Measurements from ENCODE around the gene DLG2.

Gene DLG2

GRCh38 chr11:83723999-83724398 lies 1903.1 kb downstream of the DLG2 start:
- peak; percentile 2 for DNase-seq

GRCh38 chr11:83722392-83723119 lies 1904.6 kb downstream of the DLG2 start:
- no peak for DNase-seq

GRCh38 chr11:83721263-83721662 lies 1905.9 kb downstream of the DLG2 start:
- DNase-seq: no peak

GRCh38 chr11:83720675-83721074 lies 1906.5 kb downstream of the DLG2 start:
- DNase-seq: no peak

- no peak for DNase-seq
These were observed 1909.6 kb downstream of the DLG2 start for GRCh38 chr11:83717537-83717936.

GRCh38 chr11:83715927-83716535 lies 1911.1 kb downstream of the DLG2 start:
- no peak for DNase-seq

- DNase-seq: peak; percentile 43
These were observed 1913.4 kb downstream of the DLG2 start for GRCh38 chr11:83713708-83714107.

- no peak for DNase-seq
These were observed 1916.0 kb downstream of the DLG2 start for GRCh38 chr11:83711106-83711527.

GRCh38 chr11:83709434-83709833 lies 1917.7 kb downstream of the DLG2 start:
- DNase-seq: no peak

- no peak for DNase-seq
These were observed 1920.6 kb downstream of the DLG2 start for GRCh38 chr11:83706566-83706965.

GRCh38 chr11:83702796-83703195 lies 1924.3 kb downstream of the DLG2 start:
- DNase-seq: no peak

- DNase-seq: no peak
These were observed 1929.6 kb downstream of the DLG2 start for GRCh38 chr11:83697518-83697917.

- no peak for DNase-seq
These were observed 1932.1 kb downstream of the DLG2 start for GRCh38 chr11:83695046-83695445.

- DNase-seq: no peak
These were observed 1932.8 kb downstream of the DLG2 start for GRCh38 chr11:83694191-83694910.

GRCh38 chr11:83693306-83693992 lies 1933.7 kb downstream of the DLG2 start:
- DNase-seq: no peak

- no peak for DNase-seq
These were observed 1934.5 kb downstream of the DLG2 start for GRCh38 chr11:83692675-83693074.

GRCh38 chr11:83691451-83691950 lies 1935.6 kb downstream of the DLG2 start:
- DNase-seq: no peak

GRCh38 chr11:83689144-83689780 lies 1937.9 kb downstream of the DLG2 start:
- DNase-seq: no peak

GRCh38 chr11:83687787-83688186 lies 1939.4 kb downstream of the DLG2 start:
- DNase-seq: no peak

GRCh38 chr11:83685730-83686129 lies 1941.4 kb downstream of the DLG2 start:
- no peak for DNase-seq

GRCh38 chr11:83684071-83684470 lies 1943.1 kb downstream of the DLG2 start:
- no peak for DNase-seq

- DNase-seq: no peak
These were observed 1944.6 kb downstream of the DLG2 start for GRCh38 chr11:83682611-83682973.

Measured in NCI-H1694 (cell line).